ENCODE data around the gene THOP1.

The THOP1 gene

GRCh38 chr19:2762783-2763496 lies 22.4 kb upstream of the THOP1 start:
- DNase-seq: no peak

DNA sequence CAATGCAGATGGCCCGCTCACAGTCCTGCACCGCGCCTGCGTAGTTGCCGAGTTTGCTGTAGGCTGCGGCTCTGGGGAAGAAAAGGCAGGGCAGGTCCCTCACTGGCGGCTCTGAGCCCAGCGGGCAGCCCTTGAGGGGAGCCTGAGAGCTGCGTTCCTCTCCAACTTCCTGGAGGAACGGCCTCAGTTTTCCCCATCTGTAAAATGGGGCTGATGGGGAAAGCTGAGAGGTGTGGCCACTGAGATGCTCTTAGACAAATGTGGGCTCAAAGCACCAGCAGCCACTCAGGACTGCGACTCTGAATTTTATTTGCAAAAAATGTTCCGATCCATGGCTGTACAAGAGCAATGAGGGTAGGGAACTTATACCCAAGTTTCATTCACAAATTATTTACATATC lies 21.6 kb upstream of the THOP1 start:
- DNase-seq: no peak

- DNase-seq: no peak
Measured at GRCh38 chr19:2764945-2765344, 20.4 kb upstream of the THOP1 start.

DNA sequence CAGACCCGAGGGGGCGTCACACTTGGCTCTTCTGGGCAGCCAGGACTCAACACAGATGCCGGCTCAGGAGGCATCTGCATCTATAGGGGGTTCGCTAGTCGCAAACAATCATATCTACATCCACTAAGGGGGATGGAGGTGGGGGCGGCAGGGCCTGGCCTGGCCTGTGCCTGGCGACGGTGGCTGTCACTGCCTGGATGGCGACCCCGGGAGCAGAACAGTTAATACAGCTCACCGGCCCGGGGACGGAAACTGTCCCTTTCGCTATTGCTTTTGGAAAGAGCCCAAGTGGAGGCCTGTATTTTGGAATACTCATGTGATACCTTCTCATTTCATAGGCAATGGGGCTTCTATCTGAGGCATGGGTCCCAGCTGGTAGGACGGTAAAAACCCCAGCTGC lies 19.9 kb upstream of the THOP1 start:
- DNase-seq: no peak

- DNase-seq: no peak
Measured at GRCh38 chr19:2766594-2767372, 18.5 kb upstream of the THOP1 start.

- no peak for DNase-seq
Measured at GRCh38 chr19:2767688-2768087, 17.6 kb upstream of the THOP1 start.

DNA sequence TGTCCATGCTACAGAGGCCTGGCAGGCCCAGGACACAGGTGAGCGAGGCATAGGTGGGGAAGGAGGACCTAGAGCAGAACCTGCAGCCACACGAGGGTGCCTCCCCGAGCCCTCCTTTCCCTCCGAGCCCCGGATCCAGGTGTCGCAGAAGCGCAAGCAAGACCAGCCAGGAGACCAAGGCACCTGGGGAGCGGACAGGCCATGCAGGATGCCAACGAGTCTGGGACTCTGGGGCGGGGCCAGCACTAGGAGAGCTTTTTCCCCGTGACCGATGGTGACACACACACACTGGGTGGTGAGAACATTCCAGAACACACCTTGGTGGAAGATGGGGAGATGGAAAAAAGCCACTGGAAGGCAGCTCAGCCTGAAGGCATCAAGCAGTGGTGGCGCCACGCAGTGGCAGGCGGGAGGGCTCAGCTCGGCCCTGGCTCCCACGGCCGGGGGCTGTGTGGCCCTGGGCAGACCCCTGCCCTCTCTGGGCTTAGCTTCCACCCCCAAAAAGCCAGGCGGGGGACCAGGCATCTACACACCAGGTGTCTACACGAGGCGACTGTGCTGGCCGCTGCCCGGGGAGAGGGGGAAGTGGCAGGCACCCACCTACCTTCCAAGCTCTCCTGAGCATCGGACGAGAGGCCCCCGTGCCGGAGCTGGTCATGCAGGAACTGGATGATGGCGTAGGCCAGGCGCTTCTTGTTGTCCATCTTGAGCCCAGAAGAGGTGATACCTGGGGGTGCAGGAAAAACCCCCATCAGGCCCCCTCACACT lies 16.8 kb upstream of the THOP1 start:
- no peak for DNase-seq

DNA sequence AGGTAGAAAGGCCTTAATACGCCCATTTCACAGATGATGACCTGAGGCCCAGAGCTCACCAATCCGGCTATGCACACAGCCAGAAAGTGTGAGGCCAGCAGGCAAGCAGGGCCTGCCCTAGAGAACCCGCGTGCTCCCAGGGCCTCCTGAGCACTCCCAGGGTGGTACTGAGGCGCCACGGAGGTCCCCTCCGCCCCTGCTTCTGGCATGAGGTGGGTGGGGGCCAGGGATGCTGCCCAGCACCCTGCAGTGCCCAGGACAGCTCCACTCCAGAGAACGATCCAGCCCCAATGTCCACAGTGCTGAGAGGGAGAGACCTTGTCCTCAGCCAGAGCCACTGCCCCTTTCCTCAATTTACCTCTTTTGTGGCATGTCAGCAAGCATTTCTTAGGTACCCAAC lies 16.1 kb upstream of the THOP1 start:
- no peak for DNase-seq

DNA sequence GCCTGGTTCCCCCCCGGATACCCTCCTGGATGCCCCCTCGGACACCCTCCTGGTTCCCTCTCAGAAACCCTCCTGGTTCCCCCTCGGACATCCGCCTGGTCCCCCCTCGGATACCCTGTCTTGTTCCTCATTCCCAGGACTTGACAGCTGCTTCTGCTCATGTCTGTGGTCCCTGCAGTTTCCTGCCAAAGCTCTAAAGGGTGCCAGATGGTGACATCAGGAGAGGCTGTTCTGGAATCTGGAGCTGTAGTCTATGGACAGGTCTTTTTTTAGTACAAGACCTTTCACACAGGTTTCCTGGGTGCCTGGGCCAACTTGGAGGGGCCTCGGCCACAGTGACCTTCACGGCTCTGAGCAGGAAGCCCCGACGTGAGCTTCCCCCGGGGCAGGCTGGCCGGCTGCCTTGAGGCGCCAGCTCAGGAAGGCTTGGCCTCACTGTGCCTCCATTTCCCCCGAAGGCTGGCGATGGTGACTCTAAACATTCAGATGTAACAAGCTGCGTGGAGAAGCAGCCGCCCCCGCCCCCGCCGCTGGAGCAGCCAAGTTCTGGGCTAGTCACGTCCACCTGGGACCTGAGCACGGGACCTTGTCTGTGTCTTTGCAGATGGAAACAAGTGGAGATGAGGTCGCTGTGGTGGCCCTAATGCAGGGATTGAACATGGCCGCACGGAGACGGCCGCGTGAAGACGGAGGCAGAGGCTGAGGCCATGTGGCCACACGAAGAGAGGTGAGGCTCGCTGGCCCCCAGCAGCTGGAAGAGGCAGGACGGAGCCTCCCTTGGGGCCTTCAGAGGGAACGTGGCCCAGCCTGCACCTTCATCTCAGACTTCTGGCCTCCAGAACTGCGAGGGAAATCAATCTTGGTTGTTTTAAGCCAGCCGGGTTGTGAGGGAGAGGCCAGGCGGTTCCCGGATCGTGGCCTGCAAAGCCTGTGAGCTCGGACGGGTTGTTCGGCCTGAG lies 15.0 kb upstream of the THOP1 start:
- no peak for DNase-seq

DNA sequence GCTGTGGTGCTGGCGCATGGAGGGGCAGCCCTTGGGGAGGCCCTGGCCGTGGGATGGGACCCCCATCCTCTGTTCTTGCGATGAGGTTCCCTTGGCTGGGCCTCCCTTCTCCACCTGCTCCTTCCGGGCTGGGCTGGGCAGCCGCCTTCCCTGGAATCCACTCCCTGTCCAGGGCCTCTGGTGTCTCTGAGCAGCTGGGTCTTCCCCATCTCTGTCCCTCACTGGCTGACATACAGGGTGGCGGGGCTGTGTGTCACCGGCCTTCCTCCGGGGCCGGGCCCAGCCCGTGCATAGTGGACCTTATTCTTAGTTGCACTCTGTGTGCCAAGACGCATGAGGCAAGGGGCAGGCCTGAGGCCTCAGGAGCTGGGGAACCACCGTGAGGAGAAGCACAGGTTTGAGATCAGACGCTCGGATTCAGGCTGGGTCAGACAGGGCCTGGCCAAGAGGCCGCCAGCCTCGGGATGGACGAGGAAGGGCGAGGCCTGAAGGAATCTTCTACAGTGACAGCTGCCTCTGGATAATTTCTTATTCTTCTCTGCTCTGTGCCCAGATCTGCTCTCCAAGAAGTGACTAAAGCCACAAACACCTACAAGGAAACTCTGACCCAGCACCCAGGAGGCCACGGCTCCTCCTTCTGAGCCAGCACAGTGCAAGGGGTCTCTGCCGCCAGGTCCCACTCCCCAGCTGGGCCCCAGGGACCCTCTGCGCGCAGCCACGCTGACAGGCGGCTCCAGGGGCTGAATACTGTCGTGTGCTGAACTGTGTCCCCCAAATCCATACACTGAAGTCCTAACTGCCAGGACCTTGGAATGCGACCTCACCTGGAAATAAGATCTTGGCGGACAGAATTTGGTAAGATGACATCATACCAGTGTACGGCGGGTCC lies 13.3 kb upstream of the THOP1 start:
- no peak for DNase-seq

- no peak for DNase-seq
Measured at GRCh38 chr19:2774083-2774679, 11.1 kb upstream of the THOP1 start.

GRCh38 chr19:2774953-2775555 lies 10.2 kb upstream of the THOP1 start:
- DNase-seq: no peak

DNA sequence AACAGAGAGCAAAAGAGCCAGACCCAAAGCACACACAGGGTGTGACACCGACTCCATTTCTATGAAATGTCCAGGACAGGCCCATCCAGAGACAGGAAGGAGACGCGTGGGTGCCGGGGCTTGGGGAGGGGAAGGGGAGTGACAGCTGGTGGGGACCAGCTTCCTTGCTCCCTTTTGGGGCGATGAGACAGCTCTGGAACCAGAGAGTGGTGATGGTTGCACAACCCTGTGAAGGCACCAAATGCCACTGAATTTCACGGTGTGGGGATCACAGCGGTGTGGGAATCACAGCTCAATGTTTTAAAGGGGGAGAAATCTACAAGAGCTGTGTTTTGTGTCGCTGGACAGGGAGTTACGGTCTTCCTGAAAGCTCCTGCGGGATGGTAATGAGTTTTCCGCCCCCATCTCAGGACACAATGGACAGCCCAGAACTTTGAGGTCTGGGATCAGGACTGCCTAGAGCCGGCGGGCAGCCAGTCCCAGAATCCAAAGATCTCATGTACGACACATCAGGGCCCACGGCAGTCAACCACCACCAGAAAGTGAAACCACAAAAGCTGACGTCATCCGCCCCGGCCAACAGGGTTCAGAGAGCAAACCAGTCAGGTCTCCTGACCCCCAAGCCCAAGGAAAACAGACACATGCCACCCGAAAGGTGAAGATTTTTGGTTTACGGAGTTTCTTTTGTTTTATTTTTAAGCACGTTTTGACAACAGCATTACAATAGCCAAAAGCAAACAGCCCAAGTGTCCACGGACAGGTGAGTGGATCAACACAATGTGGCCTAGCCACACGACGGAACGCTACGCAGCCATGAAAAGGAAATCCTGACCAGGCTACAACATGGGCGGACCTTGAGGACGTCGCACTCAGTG lies 9.5 kb upstream of the THOP1 start:
- no peak for DNase-seq

- no peak for DNase-seq
Measured at GRCh38 chr19:2777952-2778683, 7.2 kb upstream of the THOP1 start.

DNA sequence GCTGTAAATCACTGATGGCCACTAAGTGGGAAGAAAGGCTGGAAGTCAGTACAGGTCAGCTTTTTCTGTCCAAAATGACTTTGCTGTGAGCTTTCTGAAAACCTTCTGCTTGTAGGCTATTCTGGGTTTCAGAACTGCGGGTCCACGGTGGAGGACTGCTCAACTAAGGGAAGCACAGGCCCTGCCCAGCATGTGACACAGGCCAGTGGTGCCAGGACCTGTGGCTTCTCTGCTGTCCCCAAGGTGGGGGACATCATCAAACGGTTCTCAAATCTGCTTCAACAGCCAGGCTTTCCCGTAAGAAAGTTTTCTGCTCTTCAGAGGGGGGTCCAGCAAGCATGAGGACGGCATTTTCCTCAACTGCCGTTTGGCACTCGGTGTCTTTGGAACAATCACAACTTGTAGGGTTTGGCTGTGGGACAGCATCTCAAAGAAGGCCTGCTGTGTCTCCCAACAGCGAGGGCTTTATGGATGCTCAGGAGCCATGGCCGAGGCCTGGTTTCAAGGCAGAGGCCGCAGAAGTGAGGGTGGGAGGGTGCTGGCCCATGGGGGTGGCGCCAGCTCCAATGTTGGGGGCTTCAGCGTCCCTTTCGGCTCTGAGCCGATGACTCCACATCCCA lies 6.1 kb upstream of the THOP1 start:
- DNase-seq: no peak

DNA sequence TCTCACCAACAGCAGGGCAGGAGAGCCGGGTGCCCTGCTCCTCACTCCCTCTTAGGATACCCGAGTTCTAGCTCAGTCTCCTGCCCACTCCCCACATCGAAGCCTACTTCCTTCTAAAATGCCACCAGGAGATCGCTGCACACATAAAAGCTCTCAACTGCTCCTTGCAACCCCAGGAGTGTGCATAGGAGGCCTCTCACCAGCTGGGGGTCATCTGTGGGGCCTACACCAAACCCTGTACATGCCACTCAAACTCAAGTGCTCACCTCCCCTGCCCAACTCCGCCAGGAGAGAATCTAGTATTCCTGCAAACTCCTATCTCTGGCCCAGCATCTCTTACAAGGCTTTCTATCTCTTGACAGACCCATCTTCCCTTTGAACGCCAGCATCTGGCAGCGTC lies 5.0 kb upstream of the THOP1 start:
- no peak for DNase-seq

DNA sequence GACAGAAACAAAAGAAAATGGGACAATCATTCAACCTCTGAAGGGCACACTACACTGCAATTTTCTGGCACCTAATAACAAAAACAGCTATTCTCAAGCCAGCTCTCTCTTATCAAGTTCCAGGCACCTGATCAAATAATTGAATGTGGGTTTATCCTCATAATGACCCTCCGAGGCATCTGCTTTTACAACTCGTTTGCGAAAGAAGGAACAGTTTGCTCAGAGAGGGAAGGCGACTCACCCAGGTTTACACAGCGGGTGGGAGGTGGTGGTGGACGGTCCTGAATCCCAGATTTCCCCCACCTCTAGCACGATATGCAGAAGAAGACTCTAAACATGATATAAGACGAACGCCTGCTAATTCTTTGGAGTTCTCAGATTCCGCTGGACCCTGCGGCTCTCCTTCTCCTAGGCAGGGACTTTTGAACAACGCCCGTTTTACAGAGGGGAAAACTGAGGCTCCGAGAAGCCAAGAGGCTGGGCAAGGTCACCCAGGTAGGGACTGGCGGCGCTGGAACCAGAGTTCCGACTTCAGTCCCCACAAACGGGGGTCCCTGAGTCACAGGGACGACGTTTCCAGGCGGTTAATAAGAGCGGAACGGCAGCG lies 2.9 kb upstream of the THOP1 start:
- no peak for DNase-seq
